Measurements from ENCODE around the gene CR1. TPM values are rescaled to one million over a fixed set of nuclear protein-coding genes. Genes with fewer than 3 reads are reported as not detected.

CR1 gene
- total and polyA plus RNA-seq, 2 of the 8 experiments (the other 6 are each of a cell fraction or from before 2014, with no cell fraction given): 0.15 to 0.22 TPM

- H3K23me2 ChIP-seq (ENCODE audit: low read depth, low read length): no peaks in the 10 kb centered on the region; the same call in 1 of the 2 replicates
- 69% methylated on average over 11 of the region's 11 CpGs; no CpG with 5 or more reads in 1 of the 2 experiments for WGBS, 2 experiments (ENCODE audit: extremely low coverage in 1 of 2, insufficient coverage in 1 of 2, insufficient read length in 1 of 2, insufficient replicate concordance in 2 of 2, low coverage in 1 of 2, low lambda C conversion rate in 2 of 2, missing lambda C conversion rate in 1 of 2)
- H3K4me1 ChIP-seq (replicated peaks in 1 of 4; ENCODE audit: control insufficient read depth in 3 of 4, insufficient read depth in 4 of 4, low read length in 3 of 4): no peaks in the 10 kb centered on the region; a peak in 1 of 7 replicates
- no peak overlapping the region for H3K4ac ChIP-seq (replicated peaks; ENCODE audit: insufficient read length, low read depth, low read length)
- no peaks in the 10 kb centered on the region for H3K27me3 ChIP-seq (replicated peaks in 1 of 4; ENCODE audit: control insufficient read depth in 3 of 4, extremely low read depth in 1 of 4, insufficient read depth in 3 of 4, low read length in 3 of 4)
- H3K36me3 ChIP-seq (ENCODE audit: control insufficient read depth in 2 of 4, insufficient read depth in 4 of 4, low read length in 3 of 4): no peaks in the 10 kb centered on the region
- TF ChIP-seq CHD2 (IDR thresholded peaks at IDR 0.05; ENCODE audit: low read length): no peak
- TF ChIP-seq RAD21 (IDR thresholded peaks at IDR 0.05 in 1 of 2, conservative IDR thresholded peaks at IDR 0.05 in 1 of 2; ENCODE audit: low read depth in 2 of 2, low read length in 2 of 2): peak in 1 of 2 experiments; percentile 25; a peak in 2 of 4 replicates
- TF ChIP-seq CTCF (IDR thresholded peaks at IDR 0.05; ENCODE audit: control extremely low read depth in 1 of 3, insufficient read depth in 1 of 3, low read depth in 1 of 3, low read length in 3 of 3): peak in 1 of 3 experiments; percentile 51; a peak in 2 of 4 replicates
- TF ChIP-seq MAX (IDR thresholded peaks at IDR 0.05): 0 out of 2 replicates have a peak, but pooled peaks have one; percentile 22
- DNase-seq (ENCODE audit: low read depth in 1 of 2, low spot score in 2 of 2) (no peak), FAIRE-seq (no peak)
- no peak overlapping the region for H2BK12ac ChIP-seq (ENCODE audit: low read depth, low read length)
- H3K14ac ChIP-seq (ENCODE audit: insufficient read length): no peak overlapping the region
- no peak overlapping the region for H2AK5ac ChIP-seq (ENCODE audit: low read depth, low read length)
- ChIA-PET POLR2A (ENCODE audit: partially characterized antibody) (no interaction called here), CTCF (ENCODE audit: partially characterized antibody) (interaction anchor here (1.0 to 10.6 kb wide), 4 partner anchors 7 to 117 kb away, joined by 3 to 77 read pairs (median 8); partner anchors contain the start of gene CR1)
- no peak overlapping the region; the same call in 1 of the 2 replicates for H2BK15ac ChIP-seq (ENCODE audit: low read length)
- no peak overlapping the region for H3K4me2 ChIP-seq (ENCODE audit: insufficient read depth in 1 of 2, low read depth in 2 of 2, low read length in 2 of 2)
- no peak overlapping the region; the same call in 1 of the 2 replicates for H4K8ac ChIP-seq (ENCODE audit: extremely low read depth, insufficient read depth, low read length)
- H3K9ac ChIP-seq (replicated peaks in 1 of 4; ENCODE audit: extremely low read depth in 1 of 4, low read depth in 3 of 4, low read length in 3 of 4): no peak overlapping the region
- no peak overlapping the region for H2BK120ac ChIP-seq (replicated peaks; ENCODE audit: low read depth, low read length)
- no peak overlapping the region for H3K27ac ChIP-seq (ENCODE audit: low read depth, low read length)
- H2BK5ac ChIP-seq (ENCODE audit: low read depth, low read length): no peak overlapping the region
- no peak overlapping the region for H3K23ac ChIP-seq (ENCODE audit: insufficient read length)
- H3K4me3 ChIP-seq (ENCODE audit: extremely low read depth in 1 of 4, insufficient read depth in 2 of 4, low read depth in 3 of 4, low read length in 4 of 4): no peak overlapping the region
- H4K20me1 ChIP-seq (replicated peaks in 1 of 2; ENCODE audit: control insufficient read depth in 1 of 2, insufficient read depth in 2 of 2, low read length in 2 of 2): no peaks in the 10 kb centered on the region
- no peak overlapping the region for H3K18ac ChIP-seq (ENCODE audit: extremely low read depth, low read length)
- H3K56ac ChIP-seq (replicated peaks; ENCODE audit: insufficient read length, low read depth, low read length): no peak overlapping the region
- no peak overlapping the region for H4K91ac ChIP-seq (replicated peaks; ENCODE audit: insufficient read length, low read length)
- H3K79me1 ChIP-seq (ENCODE audit: low read depth, low read length): no peaks in the 10 kb centered on the region
- H2BK20ac ChIP-seq (ENCODE audit: low read length): no peak overlapping the region
- H4K5ac ChIP-seq (ENCODE audit: insufficient read length, low read depth, low read length): no peak overlapping the region
- peak overlapping the region; percentile 89 for H2AFZ ChIP-seq (ENCODE audit: low read length)
- H3K79me2 ChIP-seq (ENCODE audit: control insufficient read depth in 1 of 2, insufficient read depth in 2 of 2, low read length in 2 of 2): no peaks in the 10 kb centered on the region
- H3K9me3 ChIP-seq (ENCODE audit: insufficient read depth in 2 of 2, low read depth in 1 of 2, low read length in 1 of 2): no peaks in the 10 kb centered on the region
Observed at GRCh38 chr1:207612762-207613161, 116.8 kb downstream of the CR1 start.
